HG03342 (cell line): ENCODE data around the gene MOV10L1.

Source experiments
- ATAC-seq: cut with Tn5 transposase; IDR thresholded peaks from one replicate; pipeline ENCODE4 v1.9.1; 2021; ENCODE audit warnings: mild to moderate bottlenecking, moderate library complexity; ENCODE audit not compliant: unreplicated experiment

MOV10L1 gene

DNA sequence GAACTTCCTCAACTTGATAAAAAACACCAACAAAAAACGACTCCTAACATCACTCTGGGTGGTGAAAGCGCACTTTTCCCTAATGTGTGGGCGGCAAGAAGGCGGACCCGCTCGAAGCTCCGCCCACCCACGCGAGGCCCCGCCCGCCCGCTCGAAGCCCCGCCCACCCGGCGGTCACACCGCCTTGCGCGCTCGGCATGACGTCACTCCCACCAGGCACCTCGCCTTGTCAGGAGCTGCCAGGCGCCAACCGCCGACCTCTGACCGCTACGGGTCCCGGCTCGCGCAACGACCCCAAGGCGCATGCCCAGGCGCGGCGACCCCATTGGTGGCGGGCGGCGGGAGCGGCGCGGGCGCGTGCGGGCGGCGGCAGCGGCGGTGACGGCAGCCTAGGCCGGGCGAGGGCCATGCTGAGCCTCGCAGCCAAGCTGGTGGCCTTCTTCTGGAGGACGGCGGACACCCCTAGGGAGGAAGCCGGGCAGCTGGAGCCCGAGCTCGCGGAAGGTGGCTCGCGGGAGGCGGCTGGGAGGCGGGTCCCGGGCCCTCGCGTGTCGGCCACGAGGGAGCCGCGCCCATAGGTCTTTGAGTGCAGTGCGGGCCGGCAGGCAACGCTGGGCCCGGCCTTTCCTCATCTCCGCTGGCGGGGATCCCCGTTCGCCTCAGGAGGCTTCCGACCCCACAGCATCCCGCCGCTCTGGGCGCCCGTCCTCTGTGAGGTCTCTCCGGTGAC is at the start of gene MOV10L1:
MOV10L1 (plus strand) TSS at position 325 of the 730 bp plus-strand sequence; CDS start at position 408, 83 bp downstream.
- no peak for ATAC-seq

DNA sequence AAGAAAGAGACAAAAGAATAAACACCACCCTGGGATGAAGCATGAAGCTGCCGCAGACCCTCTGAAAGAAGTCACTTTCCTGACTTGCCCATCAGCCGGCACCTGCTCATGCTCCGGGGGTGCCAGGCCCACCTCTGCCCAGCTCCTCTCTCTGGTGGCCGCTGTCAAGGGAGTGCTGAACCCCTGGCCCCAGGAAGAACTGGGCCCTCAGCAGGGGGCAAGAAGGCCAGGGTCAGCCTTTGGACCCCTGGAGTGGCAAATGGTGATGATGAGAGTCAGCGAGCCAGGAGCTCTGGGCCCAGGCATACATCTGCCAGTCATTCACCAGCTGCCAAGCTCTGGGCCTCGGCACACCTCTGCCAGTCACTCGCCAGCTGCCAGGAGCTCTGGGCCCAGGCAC is 49.1 kb upstream of the MOV10L1 start:
- no peak for ATAC-seq

DNA sequence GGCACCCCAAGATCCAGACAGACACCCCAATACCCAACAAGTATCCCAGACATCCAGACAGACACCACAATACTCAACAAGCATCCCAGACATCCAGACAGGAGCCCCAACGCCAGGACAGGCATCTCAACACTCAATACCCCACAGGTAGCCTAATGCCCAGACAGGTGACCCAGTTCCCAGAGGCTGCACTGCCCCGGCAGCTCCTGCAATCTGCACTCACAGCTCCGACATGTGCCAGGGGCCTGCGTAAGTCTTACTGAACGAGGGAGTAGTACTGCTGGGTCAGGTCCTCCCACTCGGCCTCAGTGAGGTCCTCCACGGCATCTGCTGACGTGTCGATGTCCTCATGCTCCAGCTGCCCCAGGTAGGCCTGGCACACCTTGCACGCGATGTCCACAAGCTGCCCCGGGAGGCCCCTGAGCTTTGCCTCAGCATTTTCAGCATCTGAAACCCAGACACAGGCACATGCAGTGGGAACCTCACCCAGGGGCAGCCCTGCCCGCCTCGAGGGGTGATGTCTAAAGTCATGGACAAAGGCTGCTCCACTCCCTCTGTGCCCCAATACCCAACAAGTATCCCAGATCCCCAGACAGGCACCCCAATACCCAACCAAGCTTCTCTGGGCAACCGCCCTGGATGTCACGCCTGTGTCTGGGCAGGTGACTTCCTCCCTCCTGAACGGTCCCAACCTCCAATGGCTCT is 48.3 kb upstream of the MOV10L1 start:
- no peak for ATAC-seq

DNA sequence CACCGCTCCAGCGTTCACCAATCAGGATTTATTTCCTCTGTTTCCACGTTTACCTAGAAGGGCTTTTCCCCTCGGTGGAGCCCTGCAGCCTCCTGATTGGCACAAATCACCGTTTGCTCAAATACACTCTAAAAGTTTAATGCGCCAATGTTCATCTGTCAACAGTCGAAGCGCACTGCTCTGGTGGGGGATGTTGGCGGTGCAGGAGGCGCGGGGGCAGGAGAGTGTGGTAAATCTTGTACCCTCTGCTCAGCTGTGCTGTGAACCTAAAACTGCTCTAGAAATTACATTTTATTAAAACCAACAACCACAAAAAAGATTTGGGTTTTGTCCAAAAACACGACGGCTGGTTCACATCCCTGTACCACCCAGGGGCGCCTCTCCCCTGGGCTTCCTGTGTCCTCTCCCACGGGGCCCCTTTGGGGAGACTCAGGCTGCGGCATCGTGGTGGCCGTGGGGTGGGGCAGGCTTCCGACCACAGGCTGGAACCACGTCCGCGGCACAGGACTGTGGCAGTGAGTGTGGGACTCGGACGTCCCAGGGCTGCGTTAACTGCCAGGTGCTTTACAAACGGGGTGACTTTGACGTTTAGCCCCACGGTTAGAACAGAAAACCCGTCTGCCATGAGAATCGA is 45.2 kb upstream of the MOV10L1 start:
- no peak for ATAC-seq

- no peak for ATAC-seq
Measured at GRCh38 chr22:50045211-50046018, 44.4 kb upstream of the MOV10L1 start.

DNA sequence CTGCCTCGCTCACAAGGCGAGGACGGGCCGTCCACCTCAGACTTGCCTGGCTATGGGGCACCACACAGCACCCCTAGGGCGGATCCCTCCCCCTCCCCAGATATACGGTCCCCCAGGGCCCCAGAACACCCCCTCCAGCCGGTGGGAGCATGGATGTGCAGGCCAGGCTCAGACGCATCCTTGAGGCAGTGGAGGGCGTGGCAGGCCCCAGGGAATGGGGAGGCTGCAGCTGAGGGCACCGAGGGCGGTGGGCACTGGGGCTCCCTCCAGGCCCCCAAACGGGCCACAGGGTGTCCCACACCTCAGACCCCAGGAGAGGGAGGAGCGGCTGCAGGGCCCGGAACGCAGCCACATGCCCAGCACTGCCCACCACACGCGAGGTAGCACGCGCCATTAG is 43.8 kb upstream of the MOV10L1 start:
- ATAC-seq, result no peak

GRCh38 chr22:50046481-50047245 is 43.1 kb upstream of the MOV10L1 start:
- no peak for ATAC-seq

- no peak for ATAC-seq
Measured at GRCh38 chr22:50047346-50047745, 42.5 kb upstream of the MOV10L1 start.

GRCh38 chr22:50048061-50048765 is 41.6 kb upstream of the MOV10L1 start:
- ATAC-seq, result no peak

DNA sequence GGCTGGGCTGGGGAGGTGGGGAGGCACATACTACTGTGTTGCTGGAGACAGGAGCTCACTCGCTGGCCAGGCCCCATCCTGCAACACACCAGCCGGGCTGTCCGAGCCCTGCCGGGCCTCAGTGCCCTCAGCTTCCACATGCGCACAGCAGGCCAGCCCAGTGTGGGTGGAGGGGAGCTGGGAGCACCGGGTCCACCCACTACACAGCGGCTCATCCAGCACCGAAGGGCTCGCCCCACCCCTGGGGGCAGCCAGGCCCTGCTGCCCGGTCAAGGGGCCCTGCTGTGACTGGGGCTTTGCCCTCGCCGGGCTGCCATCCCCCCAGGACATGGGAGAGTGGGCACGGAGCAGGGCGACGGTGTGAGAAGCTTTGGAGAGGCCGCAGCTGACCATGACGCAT is 41.0 kb upstream of the MOV10L1 start:
- ATAC-seq, result no peak

DNA sequence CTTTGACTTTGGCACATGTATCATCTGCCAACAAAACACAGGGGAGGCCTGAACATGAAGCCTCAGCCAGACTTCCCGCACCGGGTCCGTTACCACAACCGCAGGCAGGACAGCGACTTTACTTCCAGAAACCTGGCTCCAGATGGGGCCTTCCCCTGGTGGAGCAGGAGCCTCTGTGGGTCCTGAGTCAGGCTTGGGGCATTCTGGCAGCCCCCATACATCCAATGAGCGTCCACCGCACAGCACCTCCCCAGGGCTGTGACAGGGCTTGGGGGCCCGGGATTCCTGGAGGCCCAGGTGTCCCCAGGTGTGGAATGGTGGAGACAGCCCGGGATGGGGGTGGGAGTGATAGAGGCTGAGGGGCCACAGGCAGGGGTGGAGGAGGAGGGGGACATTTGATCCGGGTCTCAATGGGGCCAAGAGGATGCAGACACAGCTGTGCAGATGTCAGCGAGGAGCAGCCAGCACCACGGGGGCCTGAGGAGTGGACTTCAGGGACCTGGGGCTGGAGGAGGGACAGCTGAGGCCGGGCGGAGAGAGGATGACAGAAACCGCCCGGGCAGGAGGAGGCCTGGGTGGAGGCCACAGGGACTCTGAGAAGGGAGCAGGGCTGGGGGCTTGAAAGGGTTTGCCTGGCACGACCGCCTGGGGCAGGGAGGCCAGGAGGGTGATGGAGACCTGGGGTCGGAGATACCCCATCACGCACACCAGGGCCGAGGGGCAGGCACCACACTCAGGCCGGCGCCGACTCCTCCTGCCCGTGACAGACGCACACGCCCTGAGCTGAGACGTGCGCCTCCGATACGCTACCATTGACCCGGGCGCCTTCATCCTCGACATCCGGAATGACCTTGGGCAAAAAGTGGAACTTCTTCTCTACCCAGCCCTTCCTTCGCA is 40.3 kb upstream of the MOV10L1 start:
- no peak for ATAC-seq

GRCh38 chr22:50051930-50052329 is 37.9 kb upstream of the MOV10L1 start:
- no peak for ATAC-seq

DNA sequence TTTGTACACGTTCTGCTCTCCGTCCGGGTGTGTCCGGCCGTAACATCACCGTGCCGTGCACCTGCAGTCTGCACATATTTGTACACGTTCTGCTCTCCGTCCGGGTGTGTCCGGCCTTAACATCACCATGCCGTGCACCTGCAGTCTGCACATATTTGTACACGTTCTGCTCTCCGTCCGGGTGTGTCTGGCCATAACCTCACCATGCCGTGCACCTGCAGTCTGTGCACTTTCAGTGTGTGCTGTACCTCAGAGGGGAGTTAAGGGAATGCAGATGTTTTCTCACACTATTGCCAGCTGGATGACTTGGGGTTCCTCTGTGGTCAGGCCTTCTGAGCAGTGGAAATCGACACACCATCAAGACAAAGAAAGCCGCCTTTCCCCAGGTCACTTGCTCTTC is 35.9 kb upstream of the MOV10L1 start:
- no peak for ATAC-seq

DNA sequence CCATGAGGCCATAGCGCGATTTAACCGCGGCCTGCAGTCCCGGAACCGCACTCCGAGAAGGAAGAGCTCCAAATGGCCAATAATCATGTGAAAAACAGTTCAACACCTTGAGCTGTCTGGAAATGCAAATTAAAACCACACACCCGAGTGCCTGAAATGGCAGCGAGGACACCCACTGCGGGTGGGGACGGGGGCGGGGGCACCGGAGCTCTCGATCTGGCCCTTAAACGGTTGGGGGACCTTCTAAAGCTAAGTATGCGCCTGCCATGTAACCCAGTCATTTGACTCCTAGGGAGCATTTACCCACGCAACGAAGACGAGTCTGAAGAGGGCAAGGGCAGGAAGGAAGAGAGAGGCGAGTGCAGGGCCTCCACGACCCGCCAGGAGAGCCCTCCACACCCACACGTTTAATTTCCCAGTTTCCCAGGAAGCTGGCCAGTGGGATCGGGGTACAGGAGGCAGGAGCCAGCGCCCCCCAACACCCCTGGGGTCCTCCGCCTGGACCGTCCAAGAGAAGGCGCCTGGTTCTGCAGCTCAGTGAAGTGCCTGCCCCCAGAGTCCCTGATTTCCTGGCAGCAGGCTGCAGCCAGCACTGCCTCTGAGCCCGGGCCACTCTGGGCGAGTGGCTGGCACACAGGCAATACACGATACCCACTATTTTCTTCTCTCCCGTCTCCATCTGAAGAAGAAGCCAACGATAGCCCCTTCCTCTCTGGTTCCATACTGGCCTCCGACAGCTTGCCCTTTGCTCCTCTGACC is 33.4 kb upstream of the MOV10L1 start:
- no peak for ATAC-seq

DNA sequence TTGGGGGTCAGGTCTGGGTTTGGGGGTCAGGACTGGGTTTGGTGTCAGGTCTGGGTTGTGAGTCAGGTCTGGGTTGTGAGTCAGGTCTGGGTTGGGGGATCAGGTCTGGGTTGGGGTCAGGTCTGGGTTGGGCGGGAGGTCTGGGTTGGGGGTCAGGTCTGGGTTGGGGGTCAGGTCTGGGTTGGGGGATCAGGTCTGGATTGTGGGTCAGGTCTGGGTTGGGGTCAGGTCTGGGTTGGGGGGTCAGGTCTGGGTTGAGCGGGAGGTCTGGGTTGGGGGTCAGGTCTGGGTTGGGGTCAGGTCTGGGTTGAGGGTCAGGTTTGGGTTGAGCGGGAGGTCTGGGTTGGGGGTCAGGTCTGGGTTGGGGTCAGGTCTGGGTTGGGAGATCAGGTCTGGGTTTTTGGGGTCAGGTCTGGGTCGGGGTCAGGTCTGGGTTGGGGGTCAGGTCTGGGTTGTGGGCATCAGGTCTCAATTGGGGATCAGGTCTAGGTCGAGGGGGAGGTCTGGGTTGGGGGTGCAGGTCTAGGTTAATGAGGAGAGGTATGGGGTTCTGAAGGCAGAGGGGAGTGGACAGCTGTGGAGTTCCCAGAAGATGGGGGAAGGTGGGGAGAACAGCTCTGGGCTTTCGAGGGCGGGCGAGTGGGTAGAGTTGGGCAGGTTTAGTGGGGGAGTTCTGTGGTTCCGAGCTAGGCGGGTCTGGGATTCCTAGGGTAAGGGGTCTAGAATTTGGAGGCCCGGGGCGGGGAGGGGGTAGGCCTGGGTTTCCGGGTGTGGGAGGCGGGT is 32.3 kb upstream of the MOV10L1 start:
- no peak for ATAC-seq

GRCh38 chr22:50058061-50058905 is 31.5 kb upstream of the MOV10L1 start, which contains the start of gene TTLL8:
Gene TTLL8, minus strand, starts transcription at chr22:50058298.
- no peak for ATAC-seq
